GM10847 (cell line): ENCODE results near the gene ZNF883.

Source experiments
- POLR2A ChIP-seq: IDR thresholded peaks from 2 replicates; pipeline ENCODE4 v1.6.1; 2011; ENCODE audit not compliant: insufficient read length; ENCODE audit errors: extremely low read depth

The ZNF883 gene

GRCh38 chr9:113011911-113012381, at the start of gene ZNF883:
ZNF883 (minus strand) TSS chr9:113012192.
- no peak for TF ChIP-seq POLR2A

GRCh38 chr9:113057193-113057592, 45.2 kb upstream of the ZNF883 start:
- TF ChIP-seq POLR2A = no peak

GRCh38 chr9:113056191-113057106, 44.5 kb upstream of the ZNF883 start, which contains the start of gene ZFP37:
ZFP37 (minus strand) TSS chr9:113056724; CDS start chr9:113056688, 36 bp downstream.
- TF ChIP-seq POLR2A = no peak

GRCh38 chr9:113042884-113043657, 31.1 kb upstream of the ZNF883 start:
- no peak for TF ChIP-seq POLR2A

- TF ChIP-seq POLR2A = no peak
Measured at GRCh38 chr9:113026200-113026599, 14.2 kb upstream of the ZNF883 start.

GRCh38 chr9:113018247-113018646, 6.3 kb upstream of the ZNF883 start:
- TF ChIP-seq POLR2A = no peak

GRCh38 chr9:113012492-113012891, 500 bp upstream of the ZNF883 start:
- no peak for TF ChIP-seq POLR2A

GRCh38 chr9:113005777-113006176, 6.2 kb downstream of the ZNF883 start:
- TF ChIP-seq POLR2A = no peak

GRCh38 chr9:112997236-112997941, 14.6 kb downstream of the ZNF883 start:
- no peak for TF ChIP-seq POLR2A

- TF ChIP-seq POLR2A = no peak
Measured at GRCh38 chr9:112971415-112971814, 40.6 kb downstream of the ZNF883 start.

- TF ChIP-seq POLR2A = no peak
Measured at GRCh38 chr9:112970939-112971338, 41.1 kb downstream of the ZNF883 start.

- TF ChIP-seq POLR2A = no peak
Measured at GRCh38 chr9:112969730-112970129, 42.3 kb downstream of the ZNF883 start.

GRCh38 chr9:112955550-112955949, 56.4 kb downstream of the ZNF883 start:
- no peak for TF ChIP-seq POLR2A

GRCh38 chr9:112945620-112946208, 66.3 kb downstream of the ZNF883 start:
- no peak for TF ChIP-seq POLR2A

- TF ChIP-seq POLR2A = no peak
Measured at GRCh38 chr9:112939418-112939817, 72.6 kb downstream of the ZNF883 start.
